HepG2 (cell line): ENCODE measurements around the gene ZXDC. TPM values are rescaled to one million over a fixed set of nuclear protein-coding genes. Genes with fewer than 3 reads are reported as not detected.

Experiments used
- ARNT ChIP-seq: fragments of 450-650 bp; IDR thresholded peaks from 2 replicates; pipeline ENCODE4 v1.6.1; 2017
- CBX5 ChIP-seq: sonication (generic); formaldehyde crosslinking; IDR thresholded peaks from 2 replicates; pipeline ENCODE4 v1.4.0; 2020; ENCODE audit warnings: missing genetic modification reagents, borderline replicate concordance
- CHCHD3 ChIP-seq: sonication (generic); formaldehyde crosslinking; IDR thresholded peaks from 2 replicates; pipeline ENCODE4 v1.8.0; 2022; ENCODE audit warnings: mild to moderate bottlenecking, missing genetic modification reagents, moderate library complexity
- ELF4 ChIP-seq: sonication (generic); formaldehyde crosslinking; IDR thresholded peaks from 2 replicates; pipeline ENCODE4 v1.5.0; 2020; ENCODE audit warnings: missing genetic modification reagents, mild to moderate bottlenecking, moderate library complexity, borderline replicate concordance
- GATAD1 ChIP-seq: IDR thresholded peaks from 2 replicates; pipeline ENCODE4 v1.6.1; 2016; ENCODE audit warnings: missing genetic modification reagents, missing compliant biosample characterization
- GLMP ChIP-seq: sonication (generic); formaldehyde crosslinking; IDR thresholded peaks from 2 replicates; pipeline ENCODE4 v1.9.0; 2021; ENCODE audit warnings: missing genetic modification reagents, mild to moderate bottlenecking, borderline replicate concordance
- HCFC1 ChIP-seq: fragments of 150-350 bp; IDR thresholded peaks from 2 replicates; pipeline ENCODE4 v1.6.1; 2014; ENCODE audit warnings: low read depth, low read length
- KDM5B ChIP-seq: sonication (generic); formaldehyde crosslinking; IDR thresholded peaks from 2 replicates; pipeline ENCODE4 v1.4.0; 2020; ENCODE audit warnings: missing genetic modification reagents, mild to moderate bottlenecking, borderline replicate concordance
- MAFK ChIP-seq, 2 experiments: IDR thresholded peaks in 1 of 2; conservative IDR thresholded peaks in 1 of 2; 2 replicates each; pipeline ENCODE4 v1.6.1; 2011; ENCODE audit warnings: improper control_type of control experiment in 2 of 2, low read length in 2 of 2
- MBD4 ChIP-seq: IDR thresholded peaks from 2 replicates; pipeline ENCODE4 v1.6.1; 2012; ENCODE audit warnings: low read length, inconsistent platforms, borderline replicate concordance
- NAIF1 ChIP-seq: sonication (generic); formaldehyde crosslinking; IDR thresholded peaks from 2 replicates; pipeline ENCODE4 v1.5.0; 2020; ENCODE audit warnings: mild to moderate bottlenecking, missing genetic modification reagents, borderline replicate concordance
- NFYC ChIP-seq: IDR thresholded peaks from 2 replicates; pipeline ENCODE4 v1.6.1; 2016; ENCODE audit warnings: missing genetic modification reagents, missing compliant biosample characterization
- PAF1 ChIP-seq: IDR thresholded peaks from 2 replicates; pipeline ENCODE4 v1.6.1; 2016; ENCODE audit warnings: missing genetic modification reagents, missing compliant biosample characterization
- SP1 ChIP-seq, 2 experiments: fragments of 450-650 bp in 1 of 2; sonication (generic) in 1 of 2; formaldehyde crosslinking in 1 of 2; IDR thresholded peaks; 2 replicates each; pipeline versions ENCODE4 v1.4.0 to v1.6.1; 2016 to 2020; ENCODE audit warnings: missing genetic modification reagents in 1 of 2
- TOPORS ChIP-seq: sonication (generic); formaldehyde crosslinking; IDR thresholded peaks from 2 replicates; pipeline ENCODE4 v1.8.0; 2023; ENCODE audit warnings: mild to moderate bottlenecking, missing genetic modification reagents
- ZBTB26 ChIP-seq: IDR thresholded peaks from 2 replicates; pipeline ENCODE4 v1.6.1; 2016; ENCODE audit warnings: missing compliant biosample characterization, missing genetic modification reagents, borderline replicate concordance
- ZFP82 ChIP-seq: sonication (generic); formaldehyde crosslinking; IDR thresholded peaks from 2 replicates; pipeline ENCODE4 v1.5.1; 2020; ENCODE audit warnings: mild to moderate bottlenecking, missing genetic modification reagents, borderline replicate concordance
- ZNF33A ChIP-seq: sonication (generic); formaldehyde crosslinking; IDR thresholded peaks from 2 replicates; pipeline ENCODE4 v1.5.1; 2020; ENCODE audit warnings: missing genetic modification reagents, mild to moderate bottlenecking, moderate library complexity, borderline replicate concordance
- ZNF646 ChIP-seq: sonication (generic); formaldehyde crosslinking; IDR thresholded peaks from 2 replicates; pipeline ENCODE4 v1.9.0; 2021; ENCODE audit warnings: mild to moderate bottlenecking, missing genetic modification reagents
- ZNF850 ChIP-seq: sonication (generic); formaldehyde crosslinking; conservative IDR thresholded peaks from 2 replicates; pipeline ENCODE4 v1.9.0; 2021; ENCODE audit warnings: mild to moderate bottlenecking, missing genetic modification reagents
- ZNF891 ChIP-seq: sonication (generic); formaldehyde crosslinking; IDR thresholded peaks from 2 replicates; pipeline ENCODE4 v1.5.0; 2020; ENCODE audit warnings: mild to moderate bottlenecking, missing genetic modification reagents
- polyA plus RNA-seq, 8 experiments: library from polyadenylated mRNA; depleted of rRNA in 3 of 8; stranded (reverse) in 7 of 8; unstranded in 1 of 8; fragments of >200 nt; fragmentation: Illumina TruSeq in 4 of 8; extraction: Trizol in 4 of 8; gene quantifications; 2 replicates each; pipeline versions ENCODE4 v1.2.1 to v1.2.3, GENCODE V29; 2011 to 2016; ENCODE audit warnings: low read depth in 4 of 8, missing spikeins in 1 of 8, mixed read lengths in 1 of 8; ENCODE audit not compliant: insufficient read depth in 1 of 8
- total RNA-seq, 5 experiments: library from RNA; depleted of rRNA; stranded (reverse); fragments of >200 nt; fragmentation: Illumina TruSeq; extraction: Trizol; gene quantifications; 2 replicates each; pipeline ENCODE4 v1.2.3, GENCODE V29; 2016; ENCODE audit warnings: low read depth in 1 of 5

The ZXDC gene
- total and polyA plus RNA-seq, 2 of the 13 experiments (the other 11 are each of a cell fraction or from before 2014, with no cell fraction given) = 17.6 to 21.2 TPM

GRCh38 chr3:126523745-126524428, 48.2 kb upstream of the ZXDC start, which contains the start of gene CHST13 (continued):
- TF ChIP-seq ZNF646 (CRISPR knock-in tag) (peak; percentile 78), HCFC1 (no peak), ZBTB26 (CRISPR knock-in tag) (no peak), ARNT (no peak), GATAD1 (CRISPR knock-in tag) (peak; percentile 64), MBD4 (no peak), CBX5 (CRISPR knock-in tag) (peak; percentile 78; the same call in 1 of the 2 replicates), NFYC (CRISPR knock-in tag) (no peak), ZNF850 (CRISPR knock-in tag) (0 out of 2 replicates have a peak, but pooled peaks have one; percentile 62), TOPORS (CRISPR knock-in tag) (peak; percentile 67; the same call in 1 of the 2 replicates), ZNF33A (CRISPR knock-in tag) (no peak), CHCHD3 (CRISPR knock-in tag) (no peak), KDM5B (CRISPR knock-in tag) (peak; percentile 85; the same call in 1 of the 2 replicates), ZNF891 (CRISPR knock-in tag) (peak; percentile 52; the same call in 1 of the 2 replicates), NAIF1 (CRISPR knock-in tag) (peak; percentile 36; the same call in 1 of the 2 replicates), PAF1 (no peak; the same call in 1 of the 2 replicates), ZFP82 (CRISPR knock-in tag) (no peak), SP1 (IDR thresholded peaks at IDR 0.05) (no peak), SP1 (CRISPR knock-in tag; IDR thresholded peaks at IDR 0.05) (peak; percentile 77), GLMP (CRISPR knock-in tag) (no peak), ELF4 (CRISPR knock-in tag) (no peak), MAFK (conservative IDR thresholded peaks at IDR 0.05 in 1 of 2, IDR thresholded peaks at IDR 0.05 in 1 of 2; ENCODE audit: low read length in 2 of 2) (no peak)
